Suprapubic skin (tissue), 3 donors: ENCODE measurements around the gene COG4.

Experiments
- CTCF ChIP-seq, 2 donors: fragments of 200-600 bp in 1 of 2; fragments of 450-650 bp in 1 of 2; sonication (generic) in 1 of 2; IDR thresholded peaks; one replicate each; pipeline ENCODE4 v1.5.1; 2016 to 2019; ENCODE audit warnings: antibody characterized with exemption in 2 of 2, mild to moderate bottlenecking in 1 of 2, moderate library complexity in 1 of 2
- POLR2AphosphoS5 ChIP-seq, 3 donors: sonication (generic); formaldehyde crosslinking; IDR thresholded peaks; one replicate each; pipeline ENCODE4 v1.6.1; 2017; ENCODE audit warnings: antibody characterized with exemption in 3 of 3

DNA sequence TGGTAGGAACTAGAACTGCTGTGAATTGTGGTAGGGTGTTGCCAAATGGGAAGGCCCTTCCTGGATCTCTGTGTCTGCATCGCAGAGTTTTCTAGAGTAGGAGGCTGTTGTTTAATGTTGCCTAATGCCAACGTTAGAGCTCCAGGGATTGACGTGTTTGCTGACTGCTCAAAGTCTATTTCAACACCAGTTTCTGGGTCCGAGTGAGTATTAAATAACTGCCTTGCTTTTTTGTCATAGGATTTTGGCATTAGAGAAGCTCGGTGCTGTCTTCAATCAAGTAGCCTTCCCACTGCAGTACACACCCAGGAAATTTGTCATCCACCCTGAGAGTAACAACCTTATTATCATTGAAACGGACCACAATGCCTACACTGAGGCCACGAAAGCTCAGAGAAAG lies 40.3 kb upstream of the COG4 start:
- TF ChIP-seq POLR2AphosphoS5 (IDR thresholded peaks at IDR 0.05) (peak in 1 of 3 donors; percentile 31), CTCF (IDR thresholded peaks at IDR 0.05) (no peak)
